HL-60 (cell line): ENCODE measurements around the gene TBX21.
A peak's percentile ranks its signal among the peaks of the same experiment; 100 is the strongest.

Experiments used
- DNase-seq, 2 experiments: peaks; one replicate each; pipeline ENCODE4 v3.0.0-alpha.2; 2010 to 2020; ENCODE audit warnings: low read depth in 1 of 2, low spot score in 1 of 2
- H3K27ac ChIP-seq: fragments of 250-450 bp; sonication (Bioruptor Pico); replicated peaks from 2 replicates; pipeline ENCODE4 v1.5.1; 2020; ENCODE audit warnings: mild to moderate bottlenecking, moderate library complexity
- H3K27me3 ChIP-seq: fragments of 250-450 bp; sonication (Bioruptor Pico); 2 replicates; pipeline ENCODE4 v1.5.1; 2021; ENCODE audit warnings: mild to moderate bottlenecking, moderate library complexity; ENCODE audit not compliant: insufficient read depth, poor library complexity, severe bottlenecking
- H3K4me3 ChIP-seq: replicated peaks from 2 replicates; pipeline ENCODE4 v1.5.1; 2011; ENCODE audit warnings: mild to moderate bottlenecking, control low read depth, low read length; ENCODE audit not compliant: insufficient read depth
- GABPA ChIP-seq: IDR thresholded peaks from 2 replicates; pipeline ENCODE4 v1.6.1; 2012; ENCODE audit warnings: low read depth
- POLR2AphosphoS5 ChIP-seq: IDR thresholded peaks from 2 replicates; pipeline ENCODE4 v1.6.1; 2012; ENCODE audit warnings: low read depth
- SPI1 ChIP-seq: IDR thresholded peaks from 2 replicates; pipeline ENCODE4 v1.6.1; 2012; ENCODE audit warnings: low read depth, mild to moderate bottlenecking, borderline replicate concordance
- TF ChIP-seq, protein P1 (sequence below): IDR thresholded peaks from 2 replicates; pipeline ENCODE4 v1.6.1; 2012; ENCODE audit warnings: low read depth; ENCODE audit not compliant: insufficient replicate concordance
- TF ChIP-seq, protein P2 (sequence below): IDR thresholded peaks from one replicate; pipeline ENCODE4 v1.5.1; 2011; ENCODE audit warnings: low read length, control low read depth, inconsistent platforms; ENCODE audit not compliant: insufficient read depth

Gene TBX21

DNA sequence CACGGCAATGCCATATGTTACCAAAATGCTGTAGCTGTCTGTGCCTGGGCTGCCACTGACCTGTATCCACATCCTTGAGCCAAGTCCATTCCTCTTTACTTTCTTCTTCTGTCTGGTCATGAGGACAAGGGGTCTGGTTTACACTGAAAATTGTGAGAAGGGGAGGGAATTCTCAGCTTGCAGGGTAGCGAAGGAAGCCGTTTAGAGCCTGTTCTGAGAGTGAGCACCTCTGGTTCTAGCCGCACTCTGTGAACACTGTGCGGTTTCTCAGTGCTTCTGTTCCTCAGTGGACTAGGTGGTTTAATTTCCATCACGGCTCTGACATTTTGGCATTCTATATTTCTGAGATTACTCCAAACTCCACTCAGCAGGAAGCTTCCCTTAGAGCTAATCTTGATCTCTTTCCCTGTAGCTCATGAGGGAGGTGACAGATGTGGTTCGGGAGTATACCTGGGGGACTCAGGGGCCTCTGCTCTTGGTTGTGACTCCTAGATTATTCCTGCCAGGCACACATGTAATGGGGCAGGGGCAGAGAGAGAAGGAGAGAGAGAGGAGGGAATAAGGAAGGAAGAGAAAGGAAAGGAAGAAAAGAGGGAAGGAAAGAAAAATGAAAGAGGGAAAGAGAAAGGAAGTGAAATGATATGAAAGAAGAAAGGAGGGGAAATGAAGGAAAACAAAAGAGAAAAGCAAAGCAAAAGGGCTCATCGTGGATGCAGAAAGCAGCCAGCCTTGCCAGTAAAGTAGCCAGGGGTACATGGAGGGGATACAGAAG is 14.2 kb upstream of the TBX21 start:
- no peak overlapping the region for H3K27ac ChIP-seq
- peaks cover 32% of the 10 kb centered on the region for H3K27me3 ChIP-seq
- no peak overlapping the region for H3K4me3 ChIP-seq
- no peak for TF ChIP-seq SPI1
- TF ChIP-seq, protein P1, sequence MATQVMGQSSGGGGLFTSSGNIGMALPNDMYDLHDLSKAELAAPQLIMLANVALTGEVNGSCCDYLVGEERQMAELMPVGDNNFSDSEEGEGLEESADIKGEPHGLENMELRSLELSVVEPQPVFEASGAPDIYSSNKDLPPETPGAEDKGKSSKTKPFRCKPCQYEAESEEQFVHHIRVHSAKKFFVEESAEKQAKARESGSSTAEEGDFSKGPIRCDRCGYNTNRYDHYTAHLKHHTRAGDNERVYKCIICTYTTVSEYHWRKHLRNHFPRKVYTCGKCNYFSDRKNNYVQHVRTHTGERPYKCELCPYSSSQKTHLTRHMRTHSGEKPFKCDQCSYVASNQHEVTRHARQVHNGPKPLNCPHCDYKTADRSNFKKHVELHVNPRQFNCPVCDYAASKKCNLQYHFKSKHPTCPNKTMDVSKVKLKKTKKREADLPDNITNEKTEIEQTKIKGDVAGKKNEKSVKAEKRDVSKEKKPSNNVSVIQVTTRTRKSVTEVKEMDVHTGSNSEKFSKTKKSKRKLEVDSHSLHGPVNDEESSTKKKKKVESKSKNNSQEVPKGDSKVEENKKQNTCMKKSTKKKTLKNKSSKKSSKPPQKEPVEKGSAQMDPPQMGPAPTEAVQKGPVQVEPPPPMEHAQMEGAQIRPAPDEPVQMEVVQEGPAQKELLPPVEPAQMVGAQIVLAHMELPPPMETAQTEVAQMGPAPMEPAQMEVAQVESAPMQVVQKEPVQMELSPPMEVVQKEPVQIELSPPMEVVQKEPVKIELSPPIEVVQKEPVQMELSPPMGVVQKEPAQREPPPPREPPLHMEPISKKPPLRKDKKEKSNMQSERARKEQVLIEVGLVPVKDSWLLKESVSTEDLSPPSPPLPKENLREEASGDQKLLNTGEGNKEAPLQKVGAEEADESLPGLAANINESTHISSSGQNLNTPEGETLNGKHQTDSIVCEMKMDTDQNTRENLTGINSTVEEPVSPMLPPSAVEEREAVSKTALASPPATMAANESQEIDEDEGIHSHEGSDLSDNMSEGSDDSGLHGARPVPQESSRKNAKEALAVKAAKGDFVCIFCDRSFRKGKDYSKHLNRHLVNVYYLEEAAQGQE = no peak
- TF ChIP-seq GABPA = no peak
- TF ChIP-seq POLR2AphosphoS5 = no peak
- TF ChIP-seq, protein P2, sequence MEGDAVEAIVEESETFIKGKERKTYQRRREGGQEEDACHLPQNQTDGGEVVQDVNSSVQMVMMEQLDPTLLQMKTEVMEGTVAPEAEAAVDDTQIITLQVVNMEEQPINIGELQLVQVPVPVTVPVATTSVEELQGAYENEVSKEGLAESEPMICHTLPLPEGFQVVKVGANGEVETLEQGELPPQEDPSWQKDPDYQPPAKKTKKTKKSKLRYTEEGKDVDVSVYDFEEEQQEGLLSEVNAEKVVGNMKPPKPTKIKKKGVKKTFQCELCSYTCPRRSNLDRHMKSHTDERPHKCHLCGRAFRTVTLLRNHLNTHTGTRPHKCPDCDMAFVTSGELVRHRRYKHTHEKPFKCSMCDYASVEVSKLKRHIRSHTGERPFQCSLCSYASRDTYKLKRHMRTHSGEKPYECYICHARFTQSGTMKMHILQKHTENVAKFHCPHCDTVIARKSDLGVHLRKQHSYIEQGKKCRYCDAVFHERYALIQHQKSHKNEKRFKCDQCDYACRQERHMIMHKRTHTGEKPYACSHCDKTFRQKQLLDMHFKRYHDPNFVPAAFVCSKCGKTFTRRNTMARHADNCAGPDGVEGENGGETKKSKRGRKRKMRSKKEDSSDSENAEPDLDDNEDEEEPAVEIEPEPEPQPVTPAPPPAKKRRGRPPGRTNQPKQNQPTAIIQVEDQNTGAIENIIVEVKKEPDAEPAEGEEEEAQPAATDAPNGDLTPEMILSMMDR = no peak
- no peak for DNase-seq

DNA sequence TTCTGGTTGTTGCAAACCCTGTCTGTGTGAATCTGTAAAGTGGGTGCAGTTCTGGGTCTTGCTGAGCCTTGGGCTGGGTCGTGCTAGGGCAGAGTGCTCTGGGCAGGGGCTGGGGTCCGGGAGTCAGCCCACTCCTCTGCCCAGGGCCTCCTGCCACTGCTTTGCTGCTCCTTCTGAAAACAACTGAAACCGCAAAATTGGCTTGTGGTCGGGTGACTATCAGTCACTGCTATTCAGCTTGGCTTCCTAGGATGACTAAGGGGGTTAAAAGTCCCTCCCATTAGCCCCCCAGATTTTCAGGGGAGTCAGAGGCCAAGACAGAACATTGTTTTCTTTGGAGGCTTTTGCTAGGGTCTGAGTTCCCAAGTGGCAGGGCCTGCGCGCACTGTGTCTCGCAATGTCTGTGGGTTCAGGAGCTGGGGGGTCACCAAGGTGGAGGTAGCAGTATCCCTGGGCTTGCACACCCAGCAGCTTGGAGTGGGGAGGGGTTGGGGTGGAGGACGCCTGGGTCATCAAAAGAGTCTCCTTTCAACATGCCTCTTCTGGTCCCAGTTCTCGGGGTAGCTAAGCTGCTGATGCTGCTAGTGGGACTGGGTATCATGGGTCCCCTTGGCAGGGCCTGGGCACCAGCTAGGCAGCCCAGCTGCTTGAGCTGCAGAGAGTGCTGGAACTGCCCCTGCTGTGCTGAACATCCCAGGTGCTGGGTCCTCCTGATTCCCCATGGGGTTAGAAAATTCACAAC is 13.5 kb upstream of the TBX21 start:
- H3K27me3 ChIP-seq = peaks cover 26% of the 10 kb centered on the region
- DNase-seq = peak in 1 of 2 experiments; percentile 50
- TF ChIP-seq GABPA (no peak), SPI1 (no peak), POLR2AphosphoS5 (no peak)
- TF ChIP-seq, protein P2 = no peak
- TF ChIP-seq, protein P1 = no peak

DNA sequence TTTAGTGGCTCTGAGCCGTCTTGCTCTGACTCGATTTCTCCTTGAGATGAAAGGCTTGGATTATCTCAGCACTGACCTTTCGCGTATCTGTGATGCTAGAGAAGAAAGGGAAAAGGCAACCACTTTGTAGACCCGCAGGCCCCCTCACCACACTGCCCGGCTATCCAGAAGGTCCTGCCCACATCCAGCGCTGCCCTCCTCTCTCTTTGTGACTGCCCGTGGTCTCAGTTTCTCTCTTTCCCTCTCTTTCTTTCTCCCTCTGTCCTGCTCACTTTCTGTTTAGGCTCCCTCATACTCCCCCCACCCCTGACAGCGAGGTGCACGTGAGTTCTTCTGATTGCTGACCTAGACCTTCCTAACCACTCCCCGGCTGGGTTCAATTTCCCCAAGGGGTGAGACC is 12.8 kb upstream of the TBX21 start:
- no peak for DNase-seq
- no peak overlapping the region for H3K27ac ChIP-seq
- H3K27me3 ChIP-seq = peaks cover 27% of the 10 kb centered on the region
- H3K4me3 ChIP-seq = no peak overlapping the region
- no peak for TF ChIP-seq SPI1
- TF ChIP-seq, protein P1 = no peak
- TF ChIP-seq, protein P2 = no peak
- TF ChIP-seq GABPA = no peak
- no peak for TF ChIP-seq POLR2AphosphoS5

More for the DNA sequence above, 13.5 kb upstream of the TBX21 start:
- no peak overlapping the region for H3K27ac ChIP-seq
- no peak overlapping the region for H3K4me3 ChIP-seq
